Measurements from ENCODE around the gene FAM168B.

FAM168B gene

DNA sequence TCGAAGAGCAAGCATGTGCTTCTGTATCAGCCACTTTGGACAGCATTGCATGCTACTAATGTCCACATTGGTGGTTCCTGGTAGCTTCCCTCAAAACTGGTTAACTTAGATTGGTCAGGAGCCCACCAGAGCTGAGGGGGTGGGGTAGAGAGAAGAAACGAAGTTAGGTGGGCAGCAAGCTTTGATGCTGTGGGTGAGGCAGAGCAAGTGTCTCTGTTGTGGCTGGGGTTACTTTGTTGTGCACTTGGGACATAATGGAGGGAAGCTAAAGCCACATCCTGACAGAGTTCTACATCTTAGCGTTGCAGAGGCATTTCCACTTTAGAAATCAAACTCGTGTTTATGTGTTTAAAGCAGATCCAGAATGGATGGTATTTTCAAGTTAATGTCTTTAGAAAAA, 82.7 kb downstream of the FAM168B start:
- TF ChIP-seq, protein P1, sequence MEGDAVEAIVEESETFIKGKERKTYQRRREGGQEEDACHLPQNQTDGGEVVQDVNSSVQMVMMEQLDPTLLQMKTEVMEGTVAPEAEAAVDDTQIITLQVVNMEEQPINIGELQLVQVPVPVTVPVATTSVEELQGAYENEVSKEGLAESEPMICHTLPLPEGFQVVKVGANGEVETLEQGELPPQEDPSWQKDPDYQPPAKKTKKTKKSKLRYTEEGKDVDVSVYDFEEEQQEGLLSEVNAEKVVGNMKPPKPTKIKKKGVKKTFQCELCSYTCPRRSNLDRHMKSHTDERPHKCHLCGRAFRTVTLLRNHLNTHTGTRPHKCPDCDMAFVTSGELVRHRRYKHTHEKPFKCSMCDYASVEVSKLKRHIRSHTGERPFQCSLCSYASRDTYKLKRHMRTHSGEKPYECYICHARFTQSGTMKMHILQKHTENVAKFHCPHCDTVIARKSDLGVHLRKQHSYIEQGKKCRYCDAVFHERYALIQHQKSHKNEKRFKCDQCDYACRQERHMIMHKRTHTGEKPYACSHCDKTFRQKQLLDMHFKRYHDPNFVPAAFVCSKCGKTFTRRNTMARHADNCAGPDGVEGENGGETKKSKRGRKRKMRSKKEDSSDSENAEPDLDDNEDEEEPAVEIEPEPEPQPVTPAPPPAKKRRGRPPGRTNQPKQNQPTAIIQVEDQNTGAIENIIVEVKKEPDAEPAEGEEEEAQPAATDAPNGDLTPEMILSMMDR (IDR thresholded peaks at IDR 0.05; ENCODE audit: low read depth, low read length, missing control alignments): no peak
- no peaks in the 10 kb centered on the region for H3K27me3 ChIP-seq (replicated peaks)
- in situ Hi-C loops (cut with HindIII; ENCODE audit: low pct_ligation_motif_present, low sequenced_read_pairs): no loop called here
- H3K36me3 ChIP-seq (replicated peaks): no peaks in the 10 kb centered on the region
- H3K27ac ChIP-seq: no peak overlapping the region
- H3K4me3 ChIP-seq (ENCODE audit: low read depth, low read length): no peak overlapping the region
- DNase-seq: no peak

DNA sequence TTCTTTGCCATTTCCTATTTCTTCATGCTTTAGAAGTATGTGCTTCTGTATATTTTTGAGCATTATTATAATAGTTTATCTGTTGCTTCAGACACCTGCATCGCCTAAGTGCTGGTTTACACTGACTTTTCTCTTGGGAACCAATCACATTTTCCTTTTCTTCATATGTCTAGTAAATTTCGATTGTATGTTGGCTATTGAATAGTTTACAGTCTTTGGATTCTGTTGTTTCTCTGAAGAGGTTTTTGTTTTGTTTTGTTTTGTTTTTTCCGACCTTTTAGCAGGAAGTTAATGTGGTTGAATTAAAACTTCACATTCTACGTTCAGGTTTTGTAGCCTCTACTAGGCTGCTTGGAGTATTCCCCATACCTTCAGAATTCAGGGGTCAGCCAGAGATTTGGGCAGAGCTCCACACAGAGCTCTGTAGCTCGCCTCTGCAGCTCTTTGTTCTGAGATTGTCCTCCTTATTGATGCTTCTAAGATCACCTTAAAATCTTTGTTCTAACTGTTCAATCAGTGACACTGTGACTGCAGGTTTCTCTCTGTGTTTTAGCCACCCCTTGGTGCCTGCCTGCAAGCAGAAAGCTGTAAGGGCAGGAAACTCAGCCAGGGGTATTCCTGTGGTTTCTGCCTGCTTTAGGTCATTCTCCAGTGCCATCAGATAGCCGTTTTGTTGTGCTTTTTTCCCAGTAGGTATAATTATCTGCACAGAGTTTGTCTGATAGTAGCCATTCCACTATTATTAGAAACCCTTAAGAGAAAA, 83.4 kb downstream of the FAM168B start:
- in situ Hi-C loops (cut with HindIII; ENCODE audit: low pct_ligation_motif_present, low sequenced_read_pairs): no loop called here
- no peaks in the 10 kb centered on the region for H3K27me3 ChIP-seq (replicated peaks)
- TF ChIP-seq, protein P1 (IDR thresholded peaks at IDR 0.05; ENCODE audit: low read depth, low read length, missing control alignments): no peak

DNA sequence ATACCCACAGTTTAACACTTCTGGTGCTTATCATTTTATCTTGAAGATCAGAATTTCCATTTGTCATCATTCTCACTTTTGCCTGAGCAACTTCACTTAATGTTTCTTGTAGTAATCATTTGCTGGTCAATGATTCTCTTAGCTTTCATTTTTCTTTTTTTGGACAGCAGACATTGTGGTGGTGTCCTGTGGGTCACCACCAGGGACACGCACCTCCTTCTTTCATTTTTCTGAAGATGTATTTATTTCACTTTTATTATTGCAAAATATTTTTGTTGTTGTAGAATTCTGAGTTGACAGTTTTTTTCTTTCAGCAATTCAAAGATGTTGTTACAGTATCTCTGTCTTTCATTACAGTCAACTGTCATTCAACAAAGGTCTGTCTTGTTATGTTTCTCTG, 84.3 kb downstream of the FAM168B start:
- TF ChIP-seq, protein P1 (IDR thresholded peaks at IDR 0.05; ENCODE audit: low read depth, low read length, missing control alignments): no peak
- in situ Hi-C loops (cut with HindIII; ENCODE audit: low pct_ligation_motif_present, low sequenced_read_pairs): no loop called here
- Histone ChIP-seq H3K36me3 (replicated peaks) (no peaks in the 10 kb centered on the region), H3K4me3 (ENCODE audit: low read depth, low read length) (no peak overlapping the region), H3K27ac (no peak overlapping the region), H3K27me3 (replicated peaks) (no peaks in the 10 kb centered on the region)
- no peak for DNase-seq

More for the DNA sequence above, 83.4 kb downstream of the FAM168B start:
- DNase-seq: no peak
- Histone ChIP-seq H3K27ac (no peak overlapping the region), H3K4me3 (ENCODE audit: low read depth, low read length) (no peak overlapping the region), H3K36me3 (replicated peaks) (no peaks in the 10 kb centered on the region)

DNA sequence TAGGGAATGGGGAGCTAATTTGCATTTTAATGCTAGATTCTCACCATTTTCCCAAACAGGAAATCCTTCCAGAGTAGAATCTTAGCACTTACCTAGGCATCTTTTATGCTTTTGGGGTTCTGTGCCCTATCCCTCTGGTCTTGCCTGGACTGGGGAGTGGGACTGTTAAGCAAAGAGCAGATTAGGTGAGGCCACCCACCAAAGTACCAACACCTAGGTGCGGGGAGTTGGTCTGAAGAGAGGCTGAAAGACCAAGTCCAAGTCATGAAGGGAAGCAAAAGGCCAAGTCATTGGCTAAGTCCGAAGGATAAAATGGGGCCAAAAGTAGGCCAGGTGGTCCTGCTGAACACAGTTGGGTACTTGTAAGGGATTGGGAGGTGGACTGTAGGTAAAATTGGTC, 86.7 kb downstream of the FAM168B start:
- H3K4me3 ChIP-seq (ENCODE audit: low read depth, low read length): no peak overlapping the region
- H3K27me3 ChIP-seq (replicated peaks): no peaks in the 10 kb centered on the region
- no peak overlapping the region for H3K27ac ChIP-seq
- TF ChIP-seq, protein P1 (IDR thresholded peaks at IDR 0.05; ENCODE audit: low read depth, low read length, missing control alignments): no peak
- H3K36me3 ChIP-seq (replicated peaks): no peaks in the 10 kb centered on the region
- in situ Hi-C loops (cut with HindIII; ENCODE audit: low pct_ligation_motif_present, low sequenced_read_pairs): no loop called here
- DNase-seq: no peak

DNA sequence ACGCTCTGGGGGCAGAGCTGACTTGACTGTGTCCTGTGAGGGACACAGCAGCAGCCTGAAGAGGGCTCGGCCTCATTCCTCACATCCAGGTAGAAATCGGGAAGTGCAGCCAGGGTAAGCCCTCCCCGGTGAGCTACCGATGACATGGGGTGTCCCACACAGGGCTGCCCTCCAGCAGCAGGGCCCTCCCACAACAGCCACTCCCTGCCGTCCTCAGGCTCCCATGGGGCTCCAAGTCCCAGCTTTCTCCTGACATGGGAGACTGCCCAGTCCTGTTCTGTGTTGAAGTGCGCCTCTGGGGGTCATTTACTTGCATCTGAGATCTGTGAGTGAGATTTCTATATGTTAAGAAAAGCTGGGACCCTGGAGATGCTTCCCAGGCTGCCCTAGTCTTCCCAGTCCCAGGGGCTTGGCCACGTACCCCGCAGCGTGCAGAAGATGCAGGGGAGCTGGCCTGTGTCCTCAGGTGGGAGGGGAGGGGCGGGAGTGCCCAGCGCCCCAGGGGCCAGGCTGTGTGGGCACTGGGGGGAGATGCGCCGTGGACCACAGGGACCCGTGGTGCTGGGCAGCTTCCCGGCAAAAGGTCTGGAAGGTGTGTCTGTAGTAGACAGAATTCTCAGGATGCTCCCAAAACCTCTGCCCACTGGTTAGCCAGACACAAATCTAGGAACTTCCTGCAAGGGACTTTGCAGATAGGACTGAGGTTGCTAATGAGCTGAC, 87.9 kb downstream of the FAM168B start:
- in situ Hi-C loops (cut with HindIII; ENCODE audit: low pct_ligation_motif_present, low sequenced_read_pairs): no loop called here
- H3K4me3 ChIP-seq (ENCODE audit: low read depth, low read length): no peak overlapping the region
- H3K27ac ChIP-seq: no peak overlapping the region
- DNase-seq: no peak
- H3K27me3 ChIP-seq (replicated peaks): no peaks in the 10 kb centered on the region
- no peaks in the 10 kb centered on the region for H3K36me3 ChIP-seq (replicated peaks)
- TF ChIP-seq, protein P1 (IDR thresholded peaks at IDR 0.05; ENCODE audit: low read depth, low read length, missing control alignments): no peak
